HepG2 (cell line): ENCODE results near the gene PATL2. TPM values are rescaled to one million over a fixed set of nuclear protein-coding genes. Genes with fewer than 3 reads are reported as not detected.

Experiments used
- HNF1A ChIP-seq, 2 experiments: sonication (generic) in 1 of 2; formaldehyde crosslinking in 1 of 2; IDR thresholded peaks; 2 replicates each; pipeline versions ENCODE4 v1.4.0 to v1.6.1; 2016 to 2020; ENCODE audit warnings: borderline replicate concordance in 1 of 2, low read depth in 1 of 2, mild to moderate bottlenecking in 1 of 2, missing genetic modification reagents in 1 of 2
- ISL2 ChIP-seq: sonication (generic); formaldehyde crosslinking; IDR thresholded peaks from 2 replicates; pipeline ENCODE4 v1.5.0; 2020; ENCODE audit warnings: missing genetic modification reagents
- NFE2 ChIP-seq: sonication (generic); formaldehyde crosslinking; IDR thresholded peaks from 2 replicates; pipeline ENCODE4 v1.4.0; 2020; ENCODE audit warnings: missing genetic modification reagents
- NFE2L2 ChIP-seq: fragments of 150-350 bp; IDR thresholded peaks from 2 replicates; pipeline ENCODE4 v1.6.1; 2014; ENCODE audit warnings: low read length
- RERE ChIP-seq: IDR thresholded peaks from 2 replicates; pipeline ENCODE4 v1.6.1; 2016; ENCODE audit warnings: low read depth, missing genetic modification reagents, missing compliant biosample characterization
- SMAD9 ChIP-seq: sonication (generic); formaldehyde crosslinking; IDR thresholded peaks from 2 replicates; pipeline ENCODE4 v1.5.1; 2020; ENCODE audit warnings: mild to moderate bottlenecking, missing genetic modification reagents
- SMYD3 ChIP-seq: sonication (generic); formaldehyde crosslinking; IDR thresholded peaks from 2 replicates; pipeline ENCODE4 v1.8.1; 2023; ENCODE audit warnings: mild to moderate bottlenecking, missing genetic modification reagents
- THAP9 ChIP-seq: sonication (generic); formaldehyde crosslinking; IDR thresholded peaks from 2 replicates; pipeline ENCODE4; 2020; ENCODE audit warnings: missing genetic modification reagents, mild to moderate bottlenecking, borderline replicate concordance
- ZNF580 ChIP-seq: IDR thresholded peaks from 2 replicates; pipeline ENCODE4 v1.6.1; 2016; ENCODE audit warnings: low read depth, borderline replicate concordance
- ZNF598 ChIP-seq: sonication (generic); formaldehyde crosslinking; IDR thresholded peaks from 2 replicates; pipeline ENCODE4 v1.5.1; 2020; ENCODE audit warnings: mild to moderate bottlenecking, missing genetic modification reagents, borderline replicate concordance
- ZNF75D ChIP-seq: sonication (generic); formaldehyde crosslinking; IDR thresholded peaks from 2 replicates; pipeline ENCODE4 v1.8.1; 2023; ENCODE audit warnings: missing genetic modification reagents, mild to moderate bottlenecking, borderline replicate concordance
- ZNF768 ChIP-seq: sonication (generic); formaldehyde crosslinking; IDR thresholded peaks from 2 replicates; pipeline ENCODE4 v1.4.0; 2020; ENCODE audit warnings: missing genetic modification reagents
- ZNF784 ChIP-seq: sonication (generic); formaldehyde crosslinking; IDR thresholded peaks from 2 replicates; pipeline ENCODE4 v1.5.1; 2020; ENCODE audit warnings: missing genetic modification reagents, mild to moderate bottlenecking, borderline replicate concordance
- polyA plus RNA-seq, 8 experiments: library from polyadenylated mRNA; depleted of rRNA in 3 of 8; stranded (reverse) in 7 of 8; unstranded in 1 of 8; fragments of >200 nt; fragmentation: Illumina TruSeq in 4 of 8; extraction: Trizol in 4 of 8; gene quantifications; 2 replicates each; pipeline versions ENCODE4 v1.2.1 to v1.2.3, GENCODE V29; 2011 to 2016; ENCODE audit warnings: low read depth in 4 of 8, missing spikeins in 1 of 8, mixed read lengths in 1 of 8; ENCODE audit not compliant: insufficient read depth in 1 of 8
- total RNA-seq, 5 experiments: library from RNA; depleted of rRNA; stranded (reverse); fragments of >200 nt; fragmentation: Illumina TruSeq; extraction: Trizol; gene quantifications; 2 replicates each; pipeline ENCODE4 v1.2.3, GENCODE V29; 2016; ENCODE audit warnings: low read depth in 1 of 5

Gene PATL2
- total and polyA plus RNA-seq, 2 of the 13 experiments (the other 11 are each of a cell fraction or from before 2014, with no cell fraction given) = 0.15 to 0.53 TPM

GRCh38 chr15:44663410-44664308 lies 47.5 kb downstream of the PATL2 start, which contains the start of gene SPG11 (continued):
- TF ChIP-seq NFE2L2 (no peak), ZNF598 (peak; percentile 8; the same call in 1 of the 2 replicates), SMAD9 (CRISPR knock-in tag) (no peak), ZNF75D (CRISPR knock-in tag) (no peak), ZNF580 (CRISPR knock-in tag) (peak; percentile 35; the same call in 1 of the 2 replicates), ZNF784 (peak; percentile 95), HNF1A (IDR thresholded peaks at IDR 0.05; ENCODE audit: low read depth) (no peak), HNF1A (CRISPR knock-in tag; IDR thresholded peaks at IDR 0.05; ENCODE audit: borderline replicate concordance) (peak; percentile 69; the same call in 1 of the 2 replicates), THAP9 (peak; percentile 96), NFE2 (CRISPR knock-in tag) (0 out of 2 replicates have a peak, but pooled peaks have one; percentile 13), RERE (no peak), ZNF768 (CRISPR knock-in tag) (peak; percentile 55; the same call in 1 of the 2 replicates), ISL2 (CRISPR knock-in tag) (peak; percentile 65; the same call in 1 of the 2 replicates), SMYD3 (CRISPR knock-in tag) (no peak; the same call in 1 of the 2 replicates)
